GM21576 (cell line): Measurements from ENCODE around the gene COL6A5.
"Not testable (repeated sequence)": the region's sequence is repeated elsewhere in the genome, so short reads cannot be mapped to it uniquely, and the experiment has no call there.

Experiments
- ATAC-seq: cut with Tn5 transposase; IDR thresholded peaks from one replicate; pipeline ENCODE4 v1.9.1; 2021; ENCODE audit warnings: mild to moderate bottlenecking, moderate library complexity; ENCODE audit not compliant: unreplicated experiment

Gene COL6A5

DNA sequence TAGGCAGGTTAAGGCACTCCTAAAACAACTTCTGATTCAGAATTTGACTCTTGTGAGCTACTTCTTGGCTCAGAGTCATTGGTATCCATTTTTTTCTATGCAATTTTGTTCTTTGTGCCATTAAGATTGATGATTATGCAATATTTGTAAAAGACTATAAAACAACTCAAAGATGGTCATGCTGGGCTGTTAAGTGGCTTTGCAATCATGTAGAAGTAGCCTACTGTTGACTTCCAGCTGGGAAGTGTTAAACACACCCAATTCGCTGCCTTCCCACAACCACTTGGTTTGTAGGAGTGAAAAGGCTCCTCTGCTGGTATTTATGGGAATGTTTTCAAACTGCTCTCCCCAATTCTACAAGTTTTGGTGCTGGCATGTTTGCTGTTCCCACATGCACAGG is 96.8 kb downstream of the COL6A5 start:
- no peak for ATAC-seq

DNA sequence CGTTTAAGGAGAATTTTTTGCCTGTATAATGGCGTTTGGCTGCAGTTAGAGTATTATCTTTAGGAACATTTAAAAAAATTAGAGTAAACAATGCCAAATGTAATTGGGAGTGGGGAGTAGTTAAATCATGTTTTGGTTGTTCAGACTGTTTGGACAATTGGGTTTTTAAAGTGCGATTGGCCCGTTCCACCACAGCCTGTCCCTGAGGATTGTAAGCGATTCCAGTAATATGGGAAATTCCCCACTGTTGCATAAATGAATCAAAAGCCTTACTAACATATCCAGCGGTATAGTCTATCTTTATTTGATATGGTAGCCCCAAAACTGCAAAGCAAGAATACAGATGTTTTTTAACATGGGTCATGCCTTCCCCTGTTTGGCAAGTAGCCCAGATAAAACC is 101.4 kb downstream of the COL6A5 start:
- not testable (repeated sequence) for ATAC-seq

DNA sequence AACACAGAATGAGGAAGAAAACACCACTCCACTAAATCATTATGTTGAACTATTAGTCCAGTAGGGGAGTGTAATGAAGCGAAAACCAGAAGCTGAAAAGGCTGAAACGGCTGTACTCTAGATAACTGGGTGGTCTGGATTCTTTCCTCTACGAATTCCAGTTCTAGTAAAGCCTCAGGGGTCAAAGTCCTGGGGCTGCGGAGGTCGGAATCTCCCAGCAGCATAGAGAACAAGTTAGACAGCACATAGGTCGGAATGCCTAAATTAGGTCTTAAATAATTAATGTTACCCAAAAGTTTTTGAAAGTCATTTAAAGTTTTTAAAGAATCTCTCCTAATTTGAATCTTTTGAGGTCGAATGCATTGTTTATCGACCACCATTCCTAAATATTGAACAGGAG is 102.7 kb downstream of the COL6A5 start:
- not testable (repeated sequence) for ATAC-seq

DNA sequence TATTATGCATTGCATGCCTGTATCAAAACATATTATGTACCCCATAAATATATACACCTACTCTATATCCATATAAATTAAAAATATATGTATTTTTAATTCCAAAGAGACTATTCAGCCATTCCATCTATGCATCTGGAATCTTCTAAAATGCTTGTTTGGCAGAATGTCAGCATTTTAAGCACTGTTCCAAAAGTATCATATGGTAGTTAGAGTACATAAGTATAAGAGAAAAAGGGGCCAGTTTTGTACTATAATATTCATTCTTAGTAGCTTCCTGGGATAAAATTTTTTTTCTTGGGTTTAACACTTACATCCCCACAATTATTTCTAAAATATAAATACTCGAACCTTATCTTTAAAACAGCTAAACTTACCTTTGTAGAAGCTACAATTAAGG is 111.1 kb downstream of the COL6A5 start:
- ATAC-seq: no peak

DNA sequence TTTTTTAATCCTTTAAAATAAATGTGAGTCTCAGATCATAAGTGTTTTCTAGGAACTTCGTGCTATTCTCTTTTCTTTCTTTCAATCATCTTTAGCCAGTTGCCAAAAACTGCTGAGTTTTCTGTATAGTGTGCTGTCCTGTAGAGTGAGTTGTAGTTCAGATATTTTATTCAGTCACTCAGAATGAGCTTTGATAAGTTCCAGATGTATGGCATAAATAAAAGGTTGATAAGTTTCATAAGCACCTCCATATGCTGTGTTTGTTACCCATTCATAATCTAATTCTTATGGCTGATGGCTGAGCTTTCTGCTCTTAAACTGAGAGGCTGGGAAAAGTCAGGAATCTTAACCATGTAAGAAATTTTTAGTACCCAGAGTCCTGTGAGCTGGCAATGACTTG is 112.2 kb downstream of the COL6A5 start:
- ATAC-seq: no peak

DNA sequence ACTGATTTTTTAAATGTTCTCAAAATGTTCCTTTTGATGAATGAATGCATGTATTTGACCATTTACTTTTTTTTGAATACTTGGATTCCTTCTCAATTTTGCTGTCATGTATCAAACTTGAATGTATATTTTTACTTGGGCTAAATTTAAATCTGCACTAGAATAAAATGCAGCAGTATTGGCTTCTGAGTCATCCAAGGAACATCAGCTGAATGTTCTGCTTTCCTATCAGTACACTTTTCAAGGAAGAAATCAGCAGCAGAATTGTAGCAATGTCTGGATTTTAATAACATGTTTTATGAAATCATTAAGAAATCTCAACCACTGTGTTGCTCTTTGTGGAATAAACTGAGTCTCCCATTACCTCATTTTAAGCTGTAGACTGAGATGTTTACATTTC is 114.5 kb downstream of the COL6A5 start:
- no peak for ATAC-seq

DNA sequence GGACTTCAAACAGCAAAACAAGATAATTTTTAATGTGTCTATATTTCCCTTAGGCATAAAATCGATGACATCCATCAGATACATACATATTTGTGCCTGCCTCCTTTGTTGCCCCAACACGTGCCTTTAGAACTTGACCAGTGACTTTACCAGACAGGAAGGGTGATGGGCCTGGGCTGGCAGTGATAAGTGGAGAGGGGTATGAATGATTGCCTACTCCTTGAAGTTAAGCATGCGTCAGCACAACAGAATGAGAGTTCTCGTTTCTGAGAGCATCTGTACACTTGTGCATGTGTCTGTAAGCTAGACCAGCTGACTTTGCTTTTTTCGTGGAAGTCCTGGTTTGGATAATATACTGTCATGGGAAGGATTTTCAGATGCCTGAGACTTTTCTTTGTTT is 116.6 kb downstream of the COL6A5 start:
- ATAC-seq: no peak

DNA sequence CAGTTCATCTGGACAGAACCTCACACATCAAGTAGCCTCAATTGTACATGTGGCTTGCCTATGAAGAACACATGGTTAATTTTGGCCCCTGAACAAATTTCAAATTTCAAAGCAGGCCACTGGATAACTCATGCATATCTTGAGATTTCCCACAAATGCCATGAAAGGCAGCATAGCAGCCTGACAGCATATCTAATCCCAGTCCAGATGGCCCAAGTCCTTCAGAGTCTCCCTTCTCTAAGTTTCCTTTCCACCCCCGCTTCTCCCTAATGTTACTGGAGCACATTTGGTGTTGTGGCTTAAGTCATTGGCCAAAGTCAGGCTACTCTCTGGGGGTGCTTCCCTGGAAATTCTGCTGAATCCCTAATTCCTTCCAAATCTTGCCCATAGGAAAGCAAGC is 117.7 kb downstream of the COL6A5 start:
- ATAC-seq: no peak

DNA sequence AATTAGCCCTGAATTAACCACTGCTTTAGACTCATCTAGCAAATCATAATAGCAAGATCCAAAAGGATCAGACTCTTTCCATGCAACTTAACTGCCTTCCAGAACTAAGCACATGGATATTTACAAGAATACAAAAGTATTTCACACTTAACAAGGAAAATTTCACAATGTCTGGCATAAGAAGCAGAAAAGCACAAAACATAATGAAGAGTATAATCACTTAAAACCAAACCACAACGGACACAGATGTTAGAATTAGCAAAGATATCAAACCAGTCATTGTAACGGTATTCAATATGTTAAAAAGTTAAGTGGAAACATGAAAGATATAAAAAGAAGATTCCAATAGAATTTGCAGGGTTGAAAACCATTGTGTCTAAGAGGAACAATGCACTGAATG is 120.0 kb downstream of the COL6A5 start:
- ATAC-seq: no peak

DNA sequence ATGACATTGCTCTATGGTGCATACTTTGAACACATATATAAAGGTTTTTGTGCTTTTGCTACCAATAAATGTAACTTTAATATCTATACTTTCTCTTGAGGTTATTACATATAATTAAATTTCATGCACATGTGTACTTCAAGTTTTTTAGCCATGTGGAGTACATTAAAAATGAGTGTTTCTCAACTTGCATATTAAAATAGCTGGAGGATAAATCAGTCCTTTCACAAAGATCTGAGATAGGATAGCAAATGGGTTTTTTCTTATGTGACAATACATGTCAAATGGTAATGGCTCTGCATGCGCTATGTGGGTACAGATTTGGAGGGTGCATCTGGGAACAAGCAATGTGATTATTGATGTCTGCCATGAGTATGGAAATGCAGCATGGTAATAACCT is 122.8 kb downstream of the COL6A5 start:
- ATAC-seq: no peak

DNA sequence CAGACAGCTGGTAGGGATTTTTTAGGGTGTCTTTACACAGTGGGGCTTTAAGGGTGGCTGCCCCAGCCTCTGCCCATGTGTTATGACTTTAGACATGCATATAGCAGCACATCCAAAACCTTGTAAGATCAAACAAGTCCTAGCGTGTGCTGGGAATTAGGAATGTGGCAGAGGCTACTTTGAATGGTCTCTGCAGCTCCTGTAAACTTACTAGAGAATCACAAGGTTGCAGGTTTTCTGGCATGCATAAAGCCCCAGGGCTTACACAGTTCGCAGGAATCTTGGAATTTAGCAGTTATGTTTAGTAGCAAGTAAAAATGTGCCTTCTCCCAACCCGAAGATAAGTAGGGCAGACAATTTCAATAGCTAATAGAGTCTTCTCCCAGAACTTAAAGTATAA is 124.7 kb downstream of the COL6A5 start:
- no peak for ATAC-seq

DNA sequence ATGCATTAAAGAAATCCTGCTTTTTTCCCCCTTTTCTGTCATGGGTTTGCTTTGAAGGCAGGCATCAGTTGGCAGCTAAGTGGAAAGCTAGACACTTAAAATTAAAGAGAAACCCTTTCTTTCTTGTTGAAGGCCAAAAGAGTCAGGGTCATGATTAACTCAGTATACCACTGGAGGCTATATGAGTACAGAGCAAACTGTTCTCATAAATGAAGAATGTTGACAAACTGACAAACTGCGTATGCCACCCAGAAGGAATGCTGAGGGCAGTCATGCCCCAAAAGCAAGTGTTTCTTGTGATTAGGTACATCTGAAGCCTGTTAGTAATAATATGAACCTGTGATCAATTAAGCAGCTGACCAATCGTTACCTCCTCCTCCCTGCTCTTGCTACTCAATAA is 127.9 kb downstream of the COL6A5 start:
- ATAC-seq: no peak

DNA sequence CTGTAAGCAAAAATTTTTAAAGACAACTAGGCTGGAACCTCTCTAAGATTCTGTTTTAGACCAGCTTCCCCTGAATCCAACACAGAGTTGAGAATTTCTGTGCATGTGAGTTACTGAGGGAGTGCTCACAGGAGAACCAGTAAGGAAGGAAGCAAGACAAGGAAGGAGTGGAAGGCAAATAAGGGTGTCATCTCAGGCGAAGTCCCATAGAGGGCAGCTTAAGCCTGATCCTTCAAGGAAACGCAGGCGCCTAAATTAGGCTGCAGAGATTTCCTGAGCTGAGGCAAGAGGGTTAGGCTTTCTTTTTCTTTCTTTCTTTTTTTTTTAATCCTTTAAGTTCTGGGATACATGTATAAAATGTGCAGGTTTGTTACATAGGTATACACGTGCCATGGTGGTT is 135.3 kb downstream of the COL6A5 start:
- ATAC-seq: no peak

DNA sequence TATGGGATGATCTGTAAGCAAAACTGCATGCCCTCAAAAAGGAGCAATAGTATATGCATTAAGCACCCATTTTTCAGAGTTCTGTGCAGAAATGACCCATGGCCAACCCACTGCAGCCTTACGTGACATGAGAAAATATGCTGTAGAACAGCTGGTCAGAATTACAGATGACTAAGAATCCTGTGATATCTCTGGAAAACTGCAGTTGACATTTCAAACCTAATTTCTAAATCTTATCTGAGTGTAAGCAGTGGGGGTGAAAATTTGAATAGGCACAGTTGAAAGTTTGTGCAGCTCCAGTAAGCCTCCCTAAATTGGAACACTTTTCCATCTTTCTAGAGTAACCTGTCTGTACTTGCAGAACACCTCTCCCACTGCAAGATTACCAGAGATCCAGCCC is 142.8 kb downstream of the COL6A5 start:
- ATAC-seq: no peak

DNA sequence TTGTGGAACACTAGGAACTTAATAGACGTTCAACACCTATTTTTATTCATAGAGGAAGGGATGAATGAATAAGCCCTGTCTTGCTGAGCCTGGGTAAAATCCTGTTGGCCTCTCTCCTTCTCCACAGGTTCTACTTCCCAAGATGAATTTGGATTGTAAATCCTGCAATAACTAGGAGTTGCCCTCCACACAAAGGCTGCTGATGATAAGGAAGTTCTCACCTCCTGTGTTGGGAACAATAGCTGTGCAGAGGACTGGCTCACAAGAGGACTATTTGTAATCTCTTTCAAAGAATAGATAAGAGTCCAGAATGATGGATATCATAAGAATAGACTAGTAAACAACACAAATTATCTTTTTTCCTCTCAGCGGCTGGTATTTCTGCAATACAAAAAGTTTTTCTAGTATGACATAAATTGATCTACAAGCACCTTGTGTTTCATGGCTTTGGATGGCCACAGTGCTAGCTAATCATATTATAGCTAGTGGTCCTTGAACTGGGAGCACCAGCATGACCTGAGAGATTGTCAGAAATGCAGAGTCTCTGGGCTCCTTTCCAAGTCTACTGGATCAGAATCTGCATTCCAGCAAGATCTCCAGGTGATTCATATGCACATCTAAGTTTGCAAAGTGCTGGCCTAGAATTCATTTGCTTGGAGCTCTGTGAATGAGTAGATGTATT is 143.4 kb downstream of the COL6A5 start:
- ATAC-seq: no peak

DNA sequence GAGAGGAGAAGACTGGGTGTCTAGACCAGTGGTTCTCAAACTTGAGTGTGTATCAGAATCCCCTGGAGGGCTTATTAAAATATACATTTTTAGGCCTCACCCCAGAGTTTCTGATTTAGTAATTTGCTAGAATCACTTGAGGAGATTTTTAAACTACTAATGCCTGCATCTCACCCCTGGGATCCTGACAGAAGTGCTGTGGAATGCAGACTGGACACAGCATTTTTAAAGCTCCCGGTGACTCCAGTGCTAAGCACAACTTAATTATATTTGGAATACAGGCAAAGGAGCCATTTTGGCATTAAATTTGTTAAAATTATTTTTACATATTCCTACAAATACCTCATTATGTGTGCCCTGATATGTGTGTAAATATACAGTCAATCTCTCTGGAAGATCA is 144.8 kb downstream of the COL6A5 start:
- ATAC-seq: no peak

DNA sequence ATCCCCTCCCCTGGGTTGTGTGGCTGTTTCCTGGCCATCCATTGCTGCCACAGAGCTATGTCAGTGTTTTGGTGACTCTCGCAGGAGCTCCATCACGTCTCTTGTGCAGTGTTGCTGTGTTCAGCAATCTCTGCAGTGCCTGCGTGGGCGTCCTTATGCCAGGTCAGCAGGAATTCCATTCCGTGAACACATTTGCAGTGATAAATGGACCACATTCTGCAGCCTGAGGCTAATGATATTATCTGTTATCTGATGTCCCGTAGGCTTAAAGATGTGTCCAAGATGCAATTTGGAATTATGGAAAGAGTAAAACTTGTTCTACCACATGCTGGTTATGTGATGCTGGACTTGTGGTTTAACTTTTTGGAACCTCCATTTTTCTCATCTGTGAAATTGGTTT is 146.0 kb downstream of the COL6A5 start:
- no peak for ATAC-seq

DNA sequence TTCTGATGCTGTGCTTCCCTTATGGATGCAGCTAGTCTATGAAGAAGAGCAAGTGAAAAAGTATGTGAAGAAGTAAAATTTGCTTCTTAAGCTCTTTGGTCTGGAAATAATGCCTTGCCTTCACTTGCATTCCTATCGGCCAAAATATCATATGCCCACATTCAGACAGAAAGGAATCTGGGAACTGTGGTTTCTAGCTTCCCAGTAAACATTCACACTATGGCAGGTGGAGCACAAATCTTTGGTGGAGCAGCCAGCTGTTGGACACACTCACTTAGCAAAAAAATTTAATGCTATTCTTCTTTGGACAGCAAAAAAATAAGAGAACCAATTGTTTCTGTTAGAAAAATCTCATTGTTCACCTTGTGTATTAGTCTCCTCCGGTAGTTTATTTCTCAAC is 159.2 kb downstream of the COL6A5 start:
- no peak for ATAC-seq

DNA sequence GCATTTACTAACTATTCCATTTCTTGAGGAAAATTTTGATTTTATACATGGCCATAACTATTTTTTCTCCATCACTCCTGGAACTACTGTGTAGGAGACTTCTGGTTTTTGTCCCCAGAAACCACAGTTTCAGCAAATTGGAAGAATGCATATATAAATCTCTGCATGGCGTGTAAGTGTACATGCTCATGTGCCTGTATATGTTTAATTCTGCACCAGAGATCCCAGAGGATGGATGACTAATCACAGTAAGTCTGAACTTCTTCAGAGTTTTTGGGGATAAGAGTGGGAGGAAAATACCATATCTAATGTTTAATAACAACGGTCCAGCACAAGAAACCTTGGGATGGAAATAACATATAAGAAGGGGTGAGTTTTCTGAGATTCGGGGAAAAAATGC is 160.6 kb downstream of the COL6A5 start:
- no peak for ATAC-seq

DNA sequence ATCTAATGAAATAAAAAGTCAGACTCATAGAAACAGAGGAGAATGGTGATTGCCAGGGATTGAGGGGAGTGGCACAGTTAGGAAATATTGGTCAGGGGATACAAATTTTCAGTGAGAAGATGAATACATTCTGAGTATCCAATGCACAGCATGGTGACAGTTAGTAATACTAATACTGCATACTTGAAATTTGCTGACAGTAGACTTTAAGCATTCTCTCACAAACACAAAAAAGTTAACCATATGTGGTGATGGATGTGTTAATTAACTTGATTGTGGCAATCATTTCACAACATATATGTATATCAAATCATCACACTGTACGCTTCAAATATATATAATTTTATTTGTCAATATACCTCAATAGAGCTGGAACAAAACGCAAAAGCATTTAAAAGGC is 162.3 kb downstream of the COL6A5 start:
- ATAC-seq: no peak

DNA sequence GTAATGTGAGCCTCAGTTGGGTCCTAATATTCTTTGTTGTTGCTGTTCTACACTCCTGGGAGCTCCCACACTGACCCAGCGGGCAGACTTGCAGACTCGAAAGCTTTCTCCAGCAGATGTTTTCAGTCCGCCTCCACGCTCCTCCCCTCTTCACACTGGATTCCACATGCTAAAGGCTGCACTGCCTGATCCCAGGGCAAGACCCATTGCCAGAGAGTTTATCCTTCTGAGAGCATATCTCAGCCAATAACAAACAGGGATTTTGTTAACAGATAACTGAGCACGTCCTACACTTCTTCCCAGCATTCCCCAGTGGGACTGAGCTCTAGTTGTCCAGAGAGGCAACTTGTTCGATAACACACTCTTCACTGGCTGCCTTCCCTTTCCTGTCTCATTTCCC is 163.5 kb downstream of the COL6A5 start:
- ATAC-seq: no peak

DNA sequence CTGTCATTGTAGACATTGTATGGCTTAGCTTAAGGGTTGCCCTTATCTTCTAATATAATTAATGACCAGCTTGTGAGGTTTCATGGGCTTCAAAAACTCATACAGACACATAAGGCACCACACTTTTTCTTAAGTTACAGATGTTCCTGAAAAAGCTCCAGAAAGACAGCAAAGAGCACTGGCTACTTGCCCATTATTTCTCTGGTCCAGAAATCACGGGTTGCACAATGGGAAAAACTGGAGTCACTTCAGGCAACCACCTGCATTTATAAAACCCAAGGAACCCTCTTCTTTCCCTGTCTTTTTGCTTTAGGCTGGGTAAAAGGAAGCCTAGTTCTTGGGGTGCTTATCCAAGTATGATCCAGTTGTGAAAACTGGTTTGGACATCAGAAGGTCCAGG is 169.2 kb downstream of the COL6A5 start:
- ATAC-seq: no peak

DNA sequence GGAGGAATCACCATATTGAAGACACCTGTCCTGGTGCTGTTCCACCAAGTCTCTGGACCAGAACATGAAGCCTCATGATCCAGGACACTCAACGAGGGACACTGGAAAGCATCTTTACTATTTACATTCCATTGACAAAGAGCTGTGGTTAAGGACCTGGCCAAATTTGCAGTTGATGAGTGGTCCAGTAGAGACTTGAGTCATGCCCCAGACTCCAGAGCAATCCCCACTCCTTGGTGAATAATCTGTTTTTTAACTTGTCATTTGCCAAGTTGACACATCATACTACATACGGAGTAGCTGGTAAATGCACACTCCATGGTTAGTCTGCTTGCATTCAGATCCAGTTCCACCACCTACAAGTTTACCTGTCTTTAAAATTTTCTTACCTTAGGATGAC is 170.3 kb downstream of the COL6A5 start:
- no peak for ATAC-seq
